GM21526 (cell line): Measurements from ENCODE around the gene CHCHD10.
A peak's percentile ranks its signal among the peaks of the same experiment; 100 is the strongest.
"Not testable (repeated sequence)": the region's sequence is repeated elsewhere in the genome, so short reads cannot be mapped to it uniquely, and the experiment has no call there.

Source experiments
- ATAC-seq: cut with Tn5 transposase; IDR thresholded peaks from one replicate; pipeline ENCODE4 v1.9.1; 2021; ENCODE audit warnings: moderate library complexity; ENCODE audit not compliant: unreplicated experiment, low FRiP score

The CHCHD10 gene

GRCh38 chr22:23752090-23752691, 15.6 kb downstream of the CHCHD10 start:
- ATAC-seq = no peak

- ATAC-seq = peak; percentile 20
Observed at GRCh38 chr22:23751441-23751996, 16.3 kb downstream of the CHCHD10 start.

GRCh38 chr22:23750714-23751440, 16.9 kb downstream of the CHCHD10 start, which contains the start of gene ZNF70:
TSS of gene ZNF70 (minus strand) at chr22:23751112. CDS start at chr22:23745140, 5,972 bp downstream.
- ATAC-seq = peak; percentile 58

- ATAC-seq = no peak
Observed at GRCh38 chr22:23750367-23750713, 17.4 kb downstream of the CHCHD10 start.

GRCh38 chr22:23749841-23750301, 17.9 kb downstream of the CHCHD10 start:
- no peak for ATAC-seq

GRCh38 chr22:23745791-23746190, 22.0 kb downstream of the CHCHD10 start:
- ATAC-seq = no peak

GRCh38 chr22:23744485-23744884, 23.3 kb downstream of the CHCHD10 start:
- ATAC-seq = no peak

GRCh38 chr22:23744001-23744400, 23.8 kb downstream of the CHCHD10 start:
- ATAC-seq = no peak

GRCh38 chr22:23743303-23743705, 24.5 kb downstream of the CHCHD10 start:
- no peak for ATAC-seq

GRCh38 chr22:23742505-23743264, 25.1 kb downstream of the CHCHD10 start:
- no peak for ATAC-seq

GRCh38 chr22:23737696-23738095, 30.1 kb downstream of the CHCHD10 start:
- ATAC-seq = no peak

- not testable (repeated sequence) for ATAC-seq
Observed at GRCh38 chr22:23728108-23728507, 39.7 kb downstream of the CHCHD10 start.

- ATAC-seq = no peak
Observed at GRCh38 chr22:23722724-23723123, 45.0 kb downstream of the CHCHD10 start.

- ATAC-seq = no peak
Observed at GRCh38 chr22:23722160-23722559, 45.6 kb downstream of the CHCHD10 start.

GRCh38 chr22:23720855-23721254, 46.9 kb downstream of the CHCHD10 start:
- no peak for ATAC-seq

- no peak for ATAC-seq
Observed at GRCh38 chr22:23718371-23719165, 49.2 kb downstream of the CHCHD10 start.

GRCh38 chr22:23716811-23717801, 50.7 kb downstream of the CHCHD10 start:
- ATAC-seq = peak; percentile 87
